Activated T-cell treated with anti-CD3 and anti-CD28 coated beads for 4 hours (primary cell): ENCODE results near the gene ELL2.
"Not testable (repeated sequence)": the region's sequence is repeated elsewhere in the genome, so short reads cannot be mapped to it uniquely, and the experiment has no call there.

Experiments
- DNase-seq: peaks from one replicate; pipeline ENCODE4 v3.0.0-alpha.2; 2020

ELL2 gene

GRCh38 chr5:95836971-95837370, 124.7 kb downstream of the ELL2 start:
- DNase-seq, result not testable (repeated sequence)

GRCh38 chr5:95836544-95836943, 125.1 kb downstream of the ELL2 start:
- no peak for DNase-seq

- DNase-seq, result no peak
Observed at GRCh38 chr5:95835682-95836385, 125.8 kb downstream of the ELL2 start.
